DMS 273 (cell line): ENCODE data around the gene KCTD17.

ENCODE experiments used
- DNase-seq: peaks from one replicate; lab custom pipeline; 2025; ENCODE audit not compliant: unreplicated experiment; lab: John Stamatoyannopoulos, UW

Gene KCTD17

DNA sequence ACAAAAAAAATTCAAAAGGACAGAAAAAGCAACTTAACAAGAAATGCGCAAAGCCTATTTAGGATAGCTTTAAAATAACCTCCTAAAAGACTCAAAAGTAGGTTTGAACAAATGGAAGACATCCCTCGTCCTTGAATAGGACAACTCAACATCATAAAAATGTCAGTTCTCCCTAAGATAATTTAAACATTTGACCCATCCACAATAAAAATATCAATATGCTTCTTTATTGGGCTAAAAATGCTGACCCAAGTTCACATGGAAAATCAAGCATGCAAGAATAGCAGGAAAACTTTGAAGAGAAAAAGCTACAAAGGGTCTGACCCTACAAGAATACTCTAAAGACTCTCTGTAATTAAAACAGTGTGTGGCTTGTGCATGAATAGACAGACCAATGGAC lies 12.1 kb upstream of the KCTD17 start:
- DNase-seq, result no peak

DNA sequence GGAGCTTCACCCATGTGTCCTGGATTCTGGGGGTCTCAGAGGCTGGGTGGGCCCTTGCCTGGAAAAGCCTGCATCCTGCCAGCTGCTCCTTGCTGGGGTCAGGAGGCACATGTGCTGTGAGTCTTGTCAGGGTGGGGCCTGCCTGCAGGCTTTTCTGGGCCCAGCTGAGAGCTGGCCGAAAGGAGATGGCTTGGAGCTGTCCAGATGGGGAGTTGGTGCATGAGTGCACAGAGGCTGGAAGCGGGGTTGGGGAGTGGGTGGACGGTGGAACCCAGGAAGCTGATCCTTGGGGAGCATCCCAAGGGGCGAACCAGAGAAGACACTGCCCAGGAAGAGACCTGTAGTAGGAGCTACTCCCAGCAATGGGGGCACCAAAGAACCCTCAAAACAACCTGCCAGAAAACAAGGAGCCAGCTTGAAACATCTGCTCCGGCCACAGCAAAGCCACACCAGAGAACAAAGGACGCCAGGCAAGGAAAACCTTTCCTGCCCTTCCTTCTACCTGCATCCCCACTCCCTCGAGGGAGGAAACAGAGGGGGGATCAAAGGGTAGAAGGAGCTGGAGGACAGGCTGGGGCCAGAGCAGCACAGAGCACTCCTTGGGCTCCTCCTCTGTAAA lies 8.2 kb upstream of the KCTD17 start:
- DNase-seq, result peak; percentile 20

DNA sequence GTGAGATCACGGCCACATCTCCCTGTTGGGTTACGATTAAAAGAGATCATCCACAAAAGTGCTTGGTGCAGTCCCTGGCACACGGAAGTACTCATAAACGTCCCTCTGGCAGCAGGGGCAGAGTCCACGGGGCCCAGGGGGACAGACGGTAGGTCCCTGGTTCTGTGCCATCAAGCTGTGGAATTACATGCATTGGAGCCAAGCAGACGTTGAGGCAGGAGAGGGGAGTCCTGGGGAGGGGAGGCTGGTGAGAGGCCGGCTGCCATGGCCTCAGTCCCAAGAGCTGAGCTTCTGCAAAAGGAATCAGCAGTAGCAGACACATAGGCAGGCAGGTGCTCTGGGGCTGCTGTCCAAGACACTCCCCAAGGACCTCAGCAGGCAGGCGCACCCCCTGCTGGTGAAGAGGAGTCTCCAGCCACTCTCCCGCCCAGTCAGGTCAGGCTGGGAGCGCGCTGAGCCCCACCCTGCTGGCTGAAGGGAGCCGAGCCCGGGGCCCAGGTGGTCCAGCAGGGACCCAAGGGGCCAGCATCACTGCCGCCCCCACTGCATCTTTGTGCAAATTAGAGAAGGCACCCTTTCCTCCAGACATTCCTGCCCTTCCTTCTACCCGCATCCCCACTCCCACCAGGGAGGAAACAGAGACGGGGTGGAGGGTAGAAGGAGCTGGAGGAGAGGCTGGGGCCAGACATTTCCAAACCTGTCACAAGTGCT lies 7.6 kb upstream of the KCTD17 start:
- DNase-seq, result peak; percentile 58

DNA sequence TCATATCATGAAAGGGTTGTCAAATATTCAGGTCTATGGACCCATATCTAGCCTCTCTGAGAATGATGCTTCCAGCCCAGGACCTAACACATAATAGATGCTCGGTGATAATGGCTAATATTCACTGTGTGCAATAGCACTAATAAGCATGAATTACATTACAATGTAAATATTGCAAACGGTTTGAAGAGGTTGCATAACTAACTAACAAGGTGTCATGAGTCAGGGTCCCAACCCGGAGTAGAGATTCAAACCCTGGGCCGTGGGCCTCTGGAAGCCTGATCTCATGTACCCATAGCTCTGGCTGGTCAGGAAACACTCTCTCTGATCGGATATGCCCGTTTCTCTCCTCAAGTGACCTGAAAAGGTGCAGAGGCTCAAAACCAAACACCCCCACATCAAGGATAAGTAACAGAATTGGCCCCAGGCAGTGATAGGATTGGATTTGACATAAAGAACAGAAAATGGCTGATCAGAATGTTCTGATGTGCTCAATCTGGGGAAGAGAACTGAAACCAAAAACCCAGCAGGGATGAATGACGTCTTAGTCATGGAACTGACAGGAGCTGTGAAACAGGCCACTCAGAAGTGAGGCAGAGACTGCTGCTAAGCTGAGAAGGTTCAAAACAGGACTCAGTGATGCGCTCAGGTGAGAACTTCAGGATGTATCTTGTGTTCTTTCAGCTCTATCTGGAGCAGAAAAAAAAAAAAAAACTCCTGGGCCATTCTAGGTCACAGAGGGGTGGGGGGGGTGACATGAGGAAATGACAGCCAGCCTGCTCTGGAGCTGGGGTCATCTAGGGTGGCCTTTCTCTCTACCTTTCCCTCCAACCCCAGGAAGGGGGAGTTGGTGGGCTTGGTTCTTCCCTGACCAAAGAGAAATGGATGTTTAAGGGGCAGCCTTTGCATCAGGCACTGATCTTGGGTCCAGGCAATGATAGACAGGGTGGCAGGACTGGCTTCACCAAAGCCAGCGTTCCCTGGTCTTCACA lies 6.6 kb upstream of the KCTD17 start:
- no peak for DNase-seq

DNA sequence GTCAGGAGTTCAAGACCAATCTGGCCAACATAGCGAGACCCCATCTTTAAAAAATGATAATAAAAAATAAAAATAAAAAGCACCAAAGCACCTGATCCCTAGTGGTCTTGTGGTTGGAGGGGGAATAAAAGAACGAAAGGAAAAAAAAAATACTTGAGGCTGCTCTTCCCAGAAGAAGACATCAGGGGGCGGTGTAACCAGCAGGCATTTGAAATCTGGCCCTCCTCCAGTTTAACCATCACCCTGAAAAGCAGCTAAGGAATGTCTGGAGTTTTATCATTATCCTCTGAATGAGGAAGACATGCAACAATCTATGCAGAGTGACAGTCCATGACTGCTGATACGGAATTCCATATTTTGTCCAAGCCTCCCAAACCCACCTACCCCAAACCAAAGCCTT lies 5.6 kb upstream of the KCTD17 start:
- DNase-seq, result peak; percentile 46

DNA sequence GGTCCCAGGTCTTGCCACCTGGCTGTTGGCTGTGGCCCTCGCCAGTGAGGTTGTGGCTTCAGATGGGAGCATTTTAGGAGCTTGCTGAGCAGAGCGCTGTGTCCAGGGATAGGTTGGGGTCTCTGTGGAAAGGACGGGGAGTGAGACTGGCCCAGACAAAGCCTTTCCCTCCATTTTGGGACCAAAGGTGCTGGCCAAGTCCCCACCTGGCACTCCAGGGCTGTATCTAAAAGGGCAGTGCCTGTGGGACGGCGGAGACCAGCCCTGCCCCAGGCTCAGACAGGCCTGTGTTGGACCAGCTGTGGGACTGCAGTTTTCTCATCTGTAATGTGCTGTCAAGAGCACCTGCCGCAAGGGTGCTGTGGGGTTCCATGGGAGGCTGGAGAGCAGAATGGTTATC lies 5.0 kb upstream of the KCTD17 start:
- DNase-seq, result no peak

DNA sequence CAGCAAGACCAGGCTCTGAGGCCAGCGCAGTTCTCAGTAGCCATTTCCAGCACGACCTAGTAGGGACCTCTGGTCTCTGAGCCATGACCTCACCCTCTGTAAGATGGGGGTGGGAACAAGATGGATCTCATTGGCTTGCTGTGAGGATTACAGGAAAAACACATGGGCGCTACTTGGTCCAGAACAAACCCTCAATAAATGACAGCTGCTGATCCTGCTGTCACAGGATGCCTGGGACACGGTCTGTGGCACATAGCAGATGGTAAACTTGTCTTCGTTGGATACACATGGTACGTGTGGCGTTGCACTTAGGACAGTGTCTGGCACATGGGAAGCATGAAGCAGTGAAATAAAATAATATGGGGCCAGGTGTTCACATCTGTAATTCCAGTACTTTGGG lies 4.5 kb upstream of the KCTD17 start:
- DNase-seq, result peak; percentile 89

DNA sequence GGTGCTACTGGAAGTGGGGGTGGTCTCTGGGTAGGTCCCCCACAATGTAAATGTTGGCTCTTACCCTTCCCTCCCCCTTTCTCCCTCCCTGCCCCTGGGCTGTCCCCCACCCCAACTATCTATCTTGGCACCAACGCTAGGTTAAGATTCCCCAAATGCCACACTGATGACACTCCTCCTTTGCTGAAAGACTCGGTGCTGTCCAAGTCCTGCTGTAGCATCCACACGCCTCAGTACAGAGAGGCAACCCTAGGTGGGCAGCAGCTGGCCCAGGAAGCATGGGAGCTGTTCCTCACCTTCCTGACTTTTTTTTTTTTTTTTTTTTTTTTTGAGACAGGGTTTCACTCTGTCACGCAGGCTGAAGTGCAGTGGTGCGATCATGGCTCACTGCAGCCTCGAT lies 3.4 kb upstream of the KCTD17 start:
- no peak for DNase-seq

DNA sequence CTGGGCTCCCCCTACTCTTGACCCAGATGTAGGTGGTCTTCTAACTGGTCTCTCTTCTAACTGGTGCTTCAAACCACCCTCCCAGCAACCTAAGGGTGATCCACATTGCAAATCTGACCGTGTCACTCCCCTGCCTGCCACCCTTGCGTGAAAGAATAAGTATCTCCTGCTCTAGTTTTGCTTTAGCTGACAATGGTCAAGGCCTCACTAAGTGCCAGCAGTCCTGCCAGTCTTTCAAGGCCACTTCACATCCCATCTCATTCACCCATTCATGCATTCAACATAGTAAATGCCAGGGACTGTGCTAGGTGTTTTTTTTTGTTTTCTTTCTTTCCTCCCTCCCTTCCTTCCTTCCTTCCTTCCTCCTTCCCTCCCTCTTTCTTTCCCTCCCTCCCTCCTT lies 2.3 kb upstream of the KCTD17 start:
- no peak for DNase-seq

DNA sequence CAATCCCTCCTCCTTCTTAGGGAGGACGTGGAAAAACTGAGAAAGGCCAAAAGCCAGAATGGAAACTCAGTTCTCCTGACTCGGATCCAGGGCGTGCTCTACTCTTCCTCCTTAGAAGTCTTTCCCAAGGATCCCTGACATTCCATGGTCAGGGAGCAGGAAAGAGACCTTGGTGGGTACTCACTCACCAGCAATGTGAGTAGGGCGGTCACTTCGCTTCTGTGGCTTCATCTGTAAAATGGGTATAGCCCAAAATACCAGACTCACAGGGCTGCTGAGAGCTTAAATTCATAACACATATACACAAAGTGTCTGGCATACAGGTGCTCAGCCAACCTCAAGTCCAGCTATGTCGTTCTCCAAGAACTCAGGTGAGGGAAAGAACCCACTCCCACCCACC lies 629 bp upstream of the KCTD17 start:
- DNase-seq, result no peak

DNA sequence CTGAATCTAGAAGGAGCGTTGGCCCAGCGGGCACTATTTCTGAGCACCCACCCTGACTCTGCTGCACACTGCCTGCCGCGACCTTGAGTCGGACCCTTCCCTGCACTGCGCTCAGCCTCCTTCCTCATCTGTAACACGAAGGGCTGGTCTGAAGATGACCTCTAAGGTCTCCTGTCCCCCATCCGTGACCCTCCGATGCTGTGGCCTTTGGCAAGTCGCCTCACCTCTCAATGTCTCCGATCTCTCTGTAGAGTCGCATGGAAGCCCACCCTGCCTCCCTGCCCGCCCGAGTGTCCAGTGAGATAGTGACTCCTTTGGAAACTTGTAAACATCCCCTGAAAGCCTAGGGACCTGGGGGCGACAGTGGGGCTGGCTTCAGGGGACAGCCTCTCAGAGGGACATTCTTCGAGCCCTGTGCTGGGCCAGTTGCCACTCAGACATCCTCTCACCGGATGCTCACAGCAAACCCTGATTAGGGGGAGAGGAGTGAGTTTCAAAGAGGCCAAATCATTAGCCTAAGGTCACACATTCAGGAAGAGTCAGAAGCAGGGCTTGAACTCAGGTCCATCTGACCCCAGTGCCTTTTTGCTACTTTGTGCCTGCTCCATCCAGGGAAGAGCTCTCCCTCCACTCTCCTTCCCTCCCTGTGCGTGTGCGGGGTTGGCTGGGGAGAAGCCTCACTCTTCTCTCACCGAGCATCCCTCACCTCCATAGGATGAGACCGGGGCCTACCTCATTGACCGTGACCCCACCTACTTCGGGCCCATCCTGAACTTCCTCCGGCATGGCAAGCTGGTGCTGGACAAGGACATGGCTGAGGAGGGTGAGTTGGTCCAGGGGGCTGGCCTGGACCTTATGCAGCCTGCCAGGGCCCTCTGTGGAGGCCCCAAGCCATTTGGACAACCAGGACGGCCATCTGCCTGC lies 1.1 kb downstream of the KCTD17 start:
- DNase-seq, result no peak

DNA sequence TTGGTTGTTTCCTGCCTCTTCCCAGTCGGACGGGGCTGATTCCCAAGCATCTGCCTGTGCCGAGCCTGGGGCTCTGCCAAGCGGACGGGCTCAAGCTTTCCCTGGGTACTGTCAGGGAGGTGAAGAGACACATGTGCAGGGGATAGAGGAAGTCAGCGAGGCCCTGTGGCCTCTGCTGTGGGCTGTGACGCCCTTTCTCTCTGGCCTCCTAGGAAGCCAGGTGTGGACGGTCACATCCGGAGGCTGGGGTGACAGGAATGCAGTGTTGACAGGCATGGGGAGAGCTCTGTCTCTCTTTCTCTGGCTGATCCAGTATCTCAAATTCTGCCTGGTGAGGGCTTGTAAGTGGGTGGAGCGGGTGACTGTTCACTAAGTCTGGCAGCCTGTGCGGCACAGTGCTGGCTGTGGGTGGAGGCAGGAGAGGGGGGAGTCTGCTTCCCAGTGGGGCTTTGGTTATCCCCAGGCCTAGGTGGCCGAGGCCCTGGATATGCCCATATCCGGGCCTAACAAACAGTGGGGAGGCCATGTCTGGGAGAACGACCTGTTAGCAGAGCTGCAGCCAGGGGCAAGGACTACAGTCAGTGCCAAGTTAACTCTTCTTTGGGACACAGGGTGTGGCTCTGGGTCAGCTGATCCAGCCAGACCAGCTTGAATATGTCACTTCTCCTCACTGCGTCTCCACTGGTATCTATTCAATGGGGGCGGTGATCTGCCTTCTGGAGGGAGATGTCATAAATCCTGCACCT lies 1.9 kb downstream of the KCTD17 start:
- peak; percentile 58 for DNase-seq

DNA sequence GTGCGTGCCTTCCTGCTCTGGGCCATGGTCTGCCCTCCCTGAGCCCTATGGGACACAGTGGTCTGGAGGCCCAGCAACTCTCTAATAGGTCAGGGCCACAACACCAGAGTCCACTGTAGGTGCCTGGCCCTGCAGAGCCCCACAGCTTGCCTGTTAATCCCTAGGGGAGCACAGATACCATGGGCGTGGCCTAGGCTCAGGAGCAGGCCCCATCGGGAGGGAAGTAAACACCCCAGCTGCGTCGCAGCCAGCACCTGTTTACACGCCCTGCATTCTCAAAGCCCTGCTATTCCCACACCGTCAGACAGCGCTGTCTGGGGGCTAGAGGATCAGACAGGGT lies 2.5 kb downstream of the KCTD17 start:
- no peak for DNase-seq

DNA sequence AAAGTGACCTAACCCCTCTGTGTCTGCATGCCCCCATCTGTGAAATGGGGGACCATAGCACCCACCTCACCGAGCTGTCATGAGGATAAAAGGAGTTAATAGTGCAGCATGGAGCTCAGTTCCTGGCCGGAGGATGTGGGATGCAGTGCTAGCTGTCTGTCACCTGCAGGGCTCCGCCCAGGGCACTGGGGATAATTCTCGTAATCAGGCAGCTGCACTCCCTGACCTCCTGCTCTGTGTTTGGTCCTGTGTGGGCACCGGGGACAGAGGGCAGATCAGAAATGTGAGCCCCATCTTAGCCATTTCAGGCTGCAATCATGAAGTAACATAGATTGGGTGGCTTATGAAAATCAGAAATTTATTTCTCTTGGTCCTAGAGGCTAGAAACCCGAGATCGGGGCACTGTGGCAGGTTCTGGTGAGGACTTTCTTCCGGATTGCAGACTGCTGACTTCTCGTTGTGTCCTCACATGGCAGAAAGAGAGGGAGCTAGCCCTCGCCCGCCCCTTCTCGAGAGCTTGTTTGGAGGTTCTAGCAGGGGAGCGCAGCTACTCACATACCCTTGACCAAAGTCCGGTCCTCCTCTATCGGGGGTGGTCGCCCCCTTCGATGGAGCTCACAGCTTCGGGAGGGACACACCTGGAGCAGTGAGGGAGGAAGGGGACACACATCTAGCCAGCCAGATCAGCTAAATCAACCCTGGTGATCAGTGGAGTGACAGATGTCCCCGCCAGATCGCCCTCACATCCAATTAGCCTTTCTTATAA lies 3.2 kb downstream of the KCTD17 start:
- DNase-seq, result no peak

DNA sequence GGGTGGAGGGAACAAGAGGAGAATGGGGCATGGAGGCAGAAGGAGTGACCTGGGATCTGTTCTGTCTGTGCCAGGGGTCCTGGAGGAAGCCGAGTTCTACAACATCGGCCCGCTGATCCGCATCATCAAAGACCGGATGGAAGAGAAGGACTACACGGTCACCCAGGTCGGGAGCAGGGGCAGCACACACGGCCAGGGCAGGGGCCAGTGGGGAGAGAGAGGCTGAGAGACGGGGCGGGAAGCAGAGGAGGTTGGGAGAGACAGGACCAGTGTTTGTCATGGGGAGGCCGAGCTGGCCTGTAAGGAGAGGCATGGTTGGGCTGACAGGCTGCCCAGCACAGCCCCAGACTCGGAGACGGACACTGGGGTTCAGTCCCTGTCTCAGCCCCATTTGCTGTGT lies 4.7 kb downstream of the KCTD17 start:
- DNase-seq, result no peak

DNA sequence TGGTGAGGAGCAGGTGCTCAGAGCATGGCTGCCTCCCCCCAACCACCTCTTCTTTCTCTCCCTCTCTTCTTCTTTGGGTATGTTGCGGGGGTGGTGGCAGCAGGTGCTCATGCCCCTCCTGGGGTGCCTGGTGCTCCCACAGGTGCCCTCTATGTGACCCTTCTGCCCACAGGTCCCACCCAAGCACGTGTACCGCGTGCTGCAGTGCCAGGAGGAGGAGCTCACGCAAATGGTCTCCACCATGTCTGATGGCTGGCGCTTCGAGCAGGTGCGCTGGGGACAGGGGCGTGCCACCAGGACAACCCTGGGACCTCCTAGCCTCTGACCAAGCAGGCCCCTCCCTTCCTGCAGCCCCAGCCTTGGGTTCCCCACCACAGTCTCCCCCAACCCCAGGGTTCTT lies 5.7 kb downstream of the KCTD17 start:
- DNase-seq, result no peak

DNA sequence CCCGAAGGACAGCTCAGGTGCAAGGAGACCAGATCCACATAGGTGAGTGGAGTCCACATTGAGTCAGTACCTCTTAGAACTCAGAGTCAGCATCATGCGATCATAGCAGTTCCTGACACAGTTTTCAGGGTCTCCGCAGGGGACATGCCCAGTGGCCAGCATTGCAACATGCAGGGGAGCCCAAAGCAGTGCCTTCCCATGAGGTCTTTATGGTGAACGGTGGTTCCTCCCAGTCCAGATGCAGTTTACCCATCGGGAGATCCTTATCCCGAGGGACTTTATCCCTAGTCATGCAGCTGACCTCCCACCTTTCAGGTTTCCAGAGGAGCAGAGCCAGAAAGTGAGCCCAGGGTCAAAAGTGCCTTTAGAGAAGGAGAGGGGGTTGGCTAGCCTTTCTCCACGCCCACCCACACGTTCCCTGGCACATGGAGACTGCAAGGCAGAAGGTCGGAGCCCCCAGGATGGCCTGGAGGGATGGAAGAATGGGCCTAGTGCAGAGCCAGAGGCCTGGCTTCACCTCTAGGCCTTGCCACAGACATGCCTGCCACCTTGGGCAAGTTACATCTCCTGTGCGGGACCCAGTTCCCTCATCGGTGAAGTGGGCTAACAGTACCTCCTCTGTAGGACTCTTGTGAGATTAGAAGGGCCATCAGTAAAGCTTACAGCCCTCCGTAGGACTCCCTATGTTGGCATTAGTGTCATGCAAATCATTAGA lies 6.4 kb downstream of the KCTD17 start:
- no peak for DNase-seq

DNA sequence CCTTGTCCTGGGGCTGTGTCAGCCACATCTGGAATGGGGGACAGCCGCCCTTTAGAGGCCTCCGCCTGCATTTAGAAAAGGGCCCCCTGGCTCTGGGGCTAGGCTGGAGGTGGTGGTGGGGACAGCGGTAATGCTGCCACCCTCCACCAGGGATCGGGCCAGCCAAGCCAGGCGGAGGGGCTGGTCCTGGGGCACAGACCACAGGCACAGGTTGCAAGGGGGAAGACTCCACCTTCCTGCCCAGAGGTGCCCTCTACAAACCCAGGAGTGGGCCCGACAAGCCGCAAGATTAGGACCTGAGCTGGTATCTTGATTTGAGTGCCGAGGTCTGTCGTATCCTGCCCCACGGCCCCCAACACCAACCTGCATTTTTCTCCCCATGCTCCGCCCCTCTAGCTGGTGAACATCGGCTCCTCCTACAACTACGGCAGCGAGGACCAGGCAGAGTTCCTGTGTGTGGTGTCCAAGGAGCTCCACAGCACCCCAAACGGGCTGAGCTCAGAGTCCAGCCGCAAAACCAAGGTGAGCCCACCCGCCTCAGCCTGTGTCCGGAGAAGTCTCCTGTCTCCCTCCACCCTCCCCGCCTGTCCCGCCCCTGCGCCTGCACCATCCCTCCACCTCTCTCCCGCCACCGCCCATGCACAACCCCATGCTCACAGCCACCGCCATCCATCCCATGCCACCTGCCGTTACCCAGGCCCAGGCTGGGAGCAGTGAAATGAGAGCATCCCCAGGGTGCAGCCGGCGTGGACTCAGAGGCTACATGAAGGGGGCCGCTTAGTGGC lies 7.6 kb downstream of the KCTD17 start:
- no peak for DNase-seq
